VCaP (cell line): ENCODE measurements around the gene ABHD17C.

ENCODE experiments used
- H3K27ac ChIP-seq: fragments of 450-650 bp; 2 replicates; pipeline ENCODE4 v1.5.1; 2017
- CTCF ChIP-seq: fragments of 450-650 bp; conservative IDR thresholded peaks from 2 replicates; pipeline ENCODE4 v1.5.1; 2017; ENCODE audit warnings: mild to moderate bottlenecking, moderate library complexity

The ABHD17C gene

GRCh38 chr15:80662757-80663553 is 32.2 kb upstream of the ABHD17C start:
- no peak for TF ChIP-seq CTCF
- no peak overlapping the region for H3K27ac ChIP-seq

- no peak overlapping the region for H3K27ac ChIP-seq
- no peak for TF ChIP-seq CTCF
These were observed 30.0 kb upstream of the ABHD17C start for GRCh38 chr15:80665151-80665550.

- TF ChIP-seq CTCF, result no peak
- H3K27ac ChIP-seq, result no peak overlapping the region
These were observed 27.2 kb upstream of the ABHD17C start for GRCh38 chr15:80667936-80668335.

- H3K27ac ChIP-seq, result no peak overlapping the region
- TF ChIP-seq CTCF, result no peak
These were observed 26.4 kb upstream of the ABHD17C start for GRCh38 chr15:80668546-80669236.

GRCh38 chr15:80669663-80670273 is 25.3 kb upstream of the ABHD17C start:
- TF ChIP-seq CTCF, result no peak
- no peak overlapping the region for H3K27ac ChIP-seq

GRCh38 chr15:80673561-80674244 is 21.4 kb upstream of the ABHD17C start:
- no peak for TF ChIP-seq CTCF
- no peak overlapping the region for H3K27ac ChIP-seq

- no peak overlapping the region for H3K27ac ChIP-seq
These were observed 20.9 kb upstream of the ABHD17C start for GRCh38 chr15:80674245-80674614.

More at GRCh38 chr15:80674245-80674614, 20.9 kb upstream of the ABHD17C start:
- TF ChIP-seq CTCF, result no peak
